SK-N-SH treated with all-trans-retinoic acid at 6 μM for 48 hours (cell line): ENCODE results near the gene TMEM212.

Experiments used
- ATAC-seq: fragments of 200-7000 bp; cut with Tn5 transposase; 3 replicates; pipeline ENCODE4 v1.9.1; 2020; ENCODE audit warnings: mild to moderate bottlenecking, moderate library complexity
- BACH2 ChIP-seq: fragments of 250-450 bp; sonication (Bioruptor Pico); IDR thresholded peaks from 2 replicates; pipeline ENCODE4 v1.9.0; 2021; ENCODE audit warnings: mild to moderate bottlenecking, borderline replicate concordance
- CSDC2 ChIP-seq: fragments of 250-450 bp; sonication (Bioruptor Pico); IDR thresholded peaks from 2 replicates; pipeline ENCODE4 v1.5.0; 2020; ENCODE audit warnings: mild to moderate bottlenecking, moderate library complexity
- ESRRG ChIP-seq: fragments of 250-450 bp; sonication (Bioruptor Pico); IDR thresholded peaks from 2 replicates; pipeline ENCODE4 v1.6.1; 2021; ENCODE audit warnings: mild to moderate bottlenecking
- GLIS3 ChIP-seq: fragments of 250-450 bp; sonication (Bioruptor Pico); IDR thresholded peaks from 2 replicates; pipeline ENCODE4 v1.5.0; 2020; ENCODE audit warnings: mild to moderate bottlenecking, moderate library complexity
- ISL1 ChIP-seq: fragments of 250-450 bp; sonication (Bioruptor Pico); IDR thresholded peaks from 2 replicates; pipeline ENCODE4 v2.1.2; 2022; ENCODE audit warnings: mild to moderate bottlenecking, moderate library complexity
- OSR1 ChIP-seq: fragments of 250-450 bp; sonication (Bioruptor Pico); IDR thresholded peaks from 2 replicates; pipeline ENCODE4 v1.8.0; 2022; ENCODE audit warnings: moderate library complexity, mild to moderate bottlenecking, inconsistent platforms
- PPARA ChIP-seq: fragments of 250-450 bp; sonication (Bioruptor Pico); IDR thresholded peaks from 2 replicates; pipeline ENCODE4 v1.5.0; 2020; ENCODE audit warnings: mild to moderate bottlenecking, borderline replicate concordance
- RARB ChIP-seq: fragments of 250-450 bp; sonication (Bioruptor Pico); IDR thresholded peaks from 2 replicates; pipeline ENCODE4 v1.8.0; 2021; ENCODE audit warnings: mild to moderate bottlenecking, moderate library complexity
- SNAI2 ChIP-seq: fragments of 250-450 bp; sonication (Bioruptor Pico); IDR thresholded peaks from 2 replicates; pipeline ENCODE4 v1.5.0; 2020; ENCODE audit warnings: mild to moderate bottlenecking, moderate library complexity
- TCF4 ChIP-seq: fragments of 250-450 bp; sonication (Bioruptor Pico); IDR thresholded peaks from 2 replicates; pipeline ENCODE4 v1.8.0; 2021; ENCODE audit warnings: mild to moderate bottlenecking, moderate library complexity, borderline replicate concordance
- ZC3H10 ChIP-seq: fragments of 250-450 bp; sonication (Bioruptor Pico); IDR thresholded peaks from 2 replicates; pipeline ENCODE4 v1.5.1; 2021; ENCODE audit warnings: mild to moderate bottlenecking, moderate library complexity
- ZFP3 ChIP-seq: fragments of 250-450 bp; sonication (Bioruptor Pico); IDR thresholded peaks from 2 replicates; pipeline ENCODE4 v1.5.0; 2020; ENCODE audit warnings: mild to moderate bottlenecking, moderate library complexity
- ZNF565 ChIP-seq: fragments of 450-650 bp; formaldehyde crosslinking; conservative IDR thresholded peaks from 2 replicates; pipeline ENCODE4 v1.5.0; 2020; ENCODE audit warnings: low read depth, mild to moderate bottlenecking, moderate library complexity
- ZNF70 ChIP-seq: fragments of 450-650 bp; formaldehyde crosslinking; IDR thresholded peaks from 2 replicates; pipeline ENCODE4 v1.5.0; 2020; ENCODE audit warnings: mild to moderate bottlenecking, moderate library complexity
- ZNF8 ChIP-seq: fragments of 450-650 bp; formaldehyde crosslinking; IDR thresholded peaks from 2 replicates; pipeline ENCODE4 v1.5.0; 2020; ENCODE audit warnings: mild to moderate bottlenecking, moderate library complexity
- TF ChIP-seq, protein P1 (sequence below): fragments of 250-450 bp; sonication (Bioruptor Pico); IDR thresholded peaks from 2 replicates; pipeline ENCODE4 v1.5.1; 2020; ENCODE audit warnings: low read depth, mild to moderate bottlenecking, moderate library complexity
- TF ChIP-seq, protein P2 (sequence below): fragments of 250-450 bp; sonication (Bioruptor Pico); IDR thresholded peaks from 2 replicates; pipeline ENCODE4 v1.5.1; 2021; ENCODE audit warnings: mild to moderate bottlenecking, moderate library complexity
- TF ChIP-seq, protein P3 (sequence below): fragments of 250-450 bp; sonication (Bioruptor Pico); IDR thresholded peaks from 2 replicates; pipeline ENCODE4 v1.8.0; 2020; ENCODE audit warnings: mild to moderate bottlenecking, moderate library complexity, borderline replicate concordance
- TF ChIP-seq, protein P4 (sequence below): fragments of 250-450 bp; sonication (Bioruptor Pico); IDR thresholded peaks from 2 replicates; pipeline ENCODE4 v1.5.0; 2020; ENCODE audit warnings: mild to moderate bottlenecking, moderate library complexity
- TF ChIP-seq, protein P5 (sequence below): fragments of 250-450 bp; sonication (Bioruptor Pico); IDR thresholded peaks from 2 replicates; pipeline ENCODE4 v1.8.0; 2021; ENCODE audit warnings: low read depth, mild to moderate bottlenecking, moderate library complexity, borderline replicate concordance

TMEM212 gene

DNA sequence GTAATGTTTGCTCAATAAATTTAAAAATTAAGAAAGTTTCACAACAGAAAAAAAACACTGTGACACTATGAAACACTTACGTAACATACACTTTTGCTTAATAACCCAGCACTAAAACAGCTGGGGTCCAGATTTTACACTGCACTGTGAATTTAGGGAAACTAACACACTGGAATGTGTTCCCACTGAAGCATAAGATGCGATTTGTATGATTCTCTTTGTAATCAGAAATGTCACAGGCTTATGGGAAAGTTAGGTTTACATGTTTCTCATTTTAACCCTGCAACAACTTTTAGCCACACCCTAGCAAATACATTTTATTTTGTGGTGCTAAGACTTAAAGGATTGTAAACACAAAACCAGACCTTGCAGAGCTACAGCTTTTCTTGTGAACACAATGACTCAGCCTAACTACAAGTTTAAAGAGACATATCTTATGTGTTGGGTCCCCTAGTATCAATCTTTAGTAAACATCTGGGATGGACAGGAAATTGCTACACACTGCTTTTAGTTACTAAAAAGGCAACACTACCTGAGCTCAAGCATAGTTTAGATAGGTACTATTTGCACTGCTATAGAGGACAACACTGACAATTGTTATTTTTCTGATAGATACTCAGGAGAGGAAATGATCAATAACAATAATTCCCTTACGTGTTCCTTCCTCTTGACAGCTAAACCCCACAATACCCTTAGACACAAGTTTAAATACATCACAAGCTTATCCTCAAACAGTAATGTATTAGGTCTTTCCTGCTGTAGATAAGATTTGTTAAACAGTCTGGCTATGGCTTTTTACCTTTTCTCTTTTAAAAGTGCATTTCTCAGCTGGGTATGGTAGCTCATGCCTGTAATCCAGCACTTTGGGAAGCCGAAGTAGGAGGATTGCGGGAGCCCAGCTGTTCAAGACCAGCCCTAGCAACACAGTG lies 36.7 kb upstream of the TMEM212 start:
- TF ChIP-seq ISL1 (CRISPR knock-in tag): no peak
- TF ChIP-seq, protein P1, sequence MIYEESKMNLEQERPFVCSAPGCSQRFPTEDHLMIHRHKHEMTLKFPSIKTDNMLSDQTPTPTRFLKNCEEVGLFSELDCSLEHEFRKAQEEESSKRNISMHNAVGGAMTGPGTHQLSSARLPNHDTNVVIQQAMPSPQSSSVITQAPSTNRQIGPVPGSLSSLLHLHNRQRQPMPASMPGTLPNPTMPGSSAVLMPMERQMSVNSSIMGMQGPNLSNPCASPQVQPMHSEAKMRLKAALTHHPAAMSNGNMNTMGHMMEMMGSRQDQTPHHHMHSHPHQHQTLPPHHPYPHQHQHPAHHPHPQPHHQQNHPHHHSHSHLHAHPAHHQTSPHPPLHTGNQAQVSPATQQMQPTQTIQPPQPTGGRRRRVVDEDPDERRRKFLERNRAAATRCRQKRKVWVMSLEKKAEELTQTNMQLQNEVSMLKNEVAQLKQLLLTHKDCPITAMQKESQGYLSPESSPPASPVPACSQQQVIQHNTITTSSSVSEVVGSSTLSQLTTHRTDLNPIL (CRISPR knock-in tag): no peak
- no peak for TF ChIP-seq GLIS3 (CRISPR knock-in tag)
- no peak for TF ChIP-seq BACH2 (CRISPR knock-in tag)
- no peak for TF ChIP-seq ZNF70
- no peak for TF ChIP-seq ESRRG (CRISPR knock-in tag)
- no peak for TF ChIP-seq TCF4 (CRISPR knock-in tag)
- no peak for TF ChIP-seq ZNF565 (CRISPR knock-in tag)
- TF ChIP-seq, protein P2, sequence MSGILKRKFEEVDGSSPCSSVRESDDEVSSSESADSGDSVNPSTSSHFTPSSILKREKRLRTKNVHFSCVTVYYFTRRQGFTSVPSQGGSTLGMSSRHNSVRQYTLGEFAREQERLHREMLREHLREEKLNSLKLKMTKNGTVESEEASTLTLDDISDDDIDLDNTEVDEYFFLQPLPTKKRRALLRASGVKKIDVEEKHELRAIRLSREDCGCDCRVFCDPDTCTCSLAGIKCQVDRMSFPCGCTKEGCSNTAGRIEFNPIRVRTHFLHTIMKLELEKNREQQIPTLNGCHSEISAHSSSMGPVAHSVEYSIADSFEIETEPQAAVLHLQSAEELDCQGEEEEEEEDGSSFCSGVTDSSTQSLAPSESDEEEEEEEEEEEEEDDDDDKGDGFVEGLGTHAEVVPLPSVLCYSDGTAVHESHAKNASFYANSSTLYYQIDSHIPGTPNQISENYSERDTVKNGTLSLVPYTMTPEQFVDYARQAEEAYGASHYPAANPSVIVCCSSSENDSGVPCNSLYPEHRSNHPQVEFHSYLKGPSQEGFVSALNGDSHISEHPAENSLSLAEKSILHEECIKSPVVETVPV (CRISPR knock-in tag): no peak
- TF ChIP-seq PPARA (CRISPR knock-in tag): no peak
- TF ChIP-seq RARB (CRISPR knock-in tag): no peak
- TF ChIP-seq ZFP3: no peak
- TF ChIP-seq OSR1 (CRISPR knock-in tag): no peak
- no peak for TF ChIP-seq CSDC2 (CRISPR knock-in tag)
- TF ChIP-seq, protein P3, sequence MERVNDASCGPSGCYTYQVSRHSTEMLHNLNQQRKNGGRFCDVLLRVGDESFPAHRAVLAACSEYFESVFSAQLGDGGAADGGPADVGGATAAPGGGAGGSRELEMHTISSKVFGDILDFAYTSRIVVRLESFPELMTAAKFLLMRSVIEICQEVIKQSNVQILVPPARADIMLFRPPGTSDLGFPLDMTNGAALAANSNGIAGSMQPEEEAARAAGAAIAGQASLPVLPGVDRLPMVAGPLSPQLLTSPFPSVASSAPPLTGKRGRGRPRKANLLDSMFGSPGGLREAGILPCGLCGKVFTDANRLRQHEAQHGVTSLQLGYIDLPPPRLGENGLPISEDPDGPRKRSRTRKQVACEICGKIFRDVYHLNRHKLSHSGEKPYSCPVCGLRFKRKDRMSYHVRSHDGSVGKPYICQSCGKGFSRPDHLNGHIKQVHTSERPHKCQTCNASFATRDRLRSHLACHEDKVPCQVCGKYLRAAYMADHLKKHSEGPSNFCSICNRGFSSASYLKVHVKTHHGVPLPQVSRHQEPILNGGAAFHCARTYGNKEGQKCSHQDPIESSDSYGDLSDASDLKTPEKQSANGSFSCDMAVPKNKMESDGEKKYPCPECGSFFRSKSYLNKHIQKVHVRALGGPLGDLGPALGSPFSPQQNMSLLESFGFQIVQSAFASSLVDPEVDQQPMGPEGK (CRISPR knock-in tag): no peak
- no peak for TF ChIP-seq SNAI2 (CRISPR knock-in tag)
- TF ChIP-seq, protein P4, sequence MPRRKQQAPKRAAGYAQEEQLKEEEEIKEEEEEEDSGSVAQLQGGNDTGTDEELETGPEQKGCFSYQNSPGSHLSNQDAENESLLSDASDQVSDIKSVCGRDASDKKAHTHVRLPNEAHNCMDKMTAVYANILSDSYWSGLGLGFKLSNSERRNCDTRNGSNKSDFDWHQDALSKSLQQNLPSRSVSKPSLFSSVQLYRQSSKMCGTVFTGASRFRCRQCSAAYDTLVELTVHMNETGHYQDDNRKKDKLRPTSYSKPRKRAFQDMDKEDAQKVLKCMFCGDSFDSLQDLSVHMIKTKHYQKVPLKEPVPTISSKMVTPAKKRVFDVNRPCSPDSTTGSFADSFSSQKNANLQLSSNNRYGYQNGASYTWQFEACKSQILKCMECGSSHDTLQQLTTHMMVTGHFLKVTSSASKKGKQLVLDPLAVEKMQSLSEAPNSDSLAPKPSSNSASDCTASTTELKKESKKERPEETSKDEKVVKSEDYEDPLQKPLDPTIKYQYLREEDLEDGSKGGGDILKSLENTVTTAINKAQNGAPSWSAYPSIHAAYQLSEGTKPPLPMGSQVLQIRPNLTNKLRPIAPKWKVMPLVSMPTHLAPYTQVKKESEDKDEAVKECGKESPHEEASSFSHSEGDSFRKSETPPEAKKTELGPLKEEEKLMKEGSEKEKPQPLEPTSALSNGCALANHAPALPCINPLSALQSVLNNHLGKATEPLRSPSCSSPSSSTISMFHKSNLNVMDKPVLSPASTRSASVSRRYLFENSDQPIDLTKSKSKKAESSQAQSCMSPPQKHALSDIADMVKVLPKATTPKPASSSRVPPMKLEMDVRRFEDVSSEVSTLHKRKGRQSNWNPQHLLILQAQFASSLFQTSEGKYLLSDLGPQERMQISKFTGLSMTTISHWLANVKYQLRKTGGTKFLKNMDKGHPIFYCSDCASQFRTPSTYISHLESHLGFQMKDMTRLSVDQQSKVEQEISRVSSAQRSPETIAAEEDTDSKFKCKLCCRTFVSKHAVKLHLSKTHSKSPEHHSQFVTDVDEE (CRISPR knock-in tag): no peak
- ATAC-seq: no peak

DNA sequence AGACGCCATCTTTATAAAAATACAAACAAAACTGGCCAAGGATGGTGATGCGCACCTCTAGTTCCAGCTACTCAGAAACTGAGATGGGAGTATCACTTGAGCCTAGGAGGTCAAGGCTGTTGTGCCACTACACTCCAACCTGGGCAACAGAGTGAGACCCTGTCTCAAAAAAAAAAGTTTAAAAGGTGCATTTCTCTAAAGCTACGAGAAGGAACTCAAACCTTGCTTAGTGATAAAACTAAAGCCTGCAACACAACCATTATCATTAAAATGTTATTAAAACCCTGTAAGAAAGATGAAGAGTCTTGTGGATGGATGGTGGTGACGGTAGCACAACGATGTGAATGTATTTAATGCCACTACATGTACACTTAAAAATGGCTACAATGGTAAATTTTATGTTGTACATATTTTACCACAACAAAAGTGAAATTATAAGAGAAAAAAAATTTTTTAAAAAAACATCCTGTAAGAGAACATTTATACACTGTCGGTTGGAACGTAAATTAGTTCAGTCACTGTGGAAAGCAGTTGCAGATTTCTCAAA lies 35.9 kb upstream of the TMEM212 start:
- TF ChIP-seq, protein P5, sequence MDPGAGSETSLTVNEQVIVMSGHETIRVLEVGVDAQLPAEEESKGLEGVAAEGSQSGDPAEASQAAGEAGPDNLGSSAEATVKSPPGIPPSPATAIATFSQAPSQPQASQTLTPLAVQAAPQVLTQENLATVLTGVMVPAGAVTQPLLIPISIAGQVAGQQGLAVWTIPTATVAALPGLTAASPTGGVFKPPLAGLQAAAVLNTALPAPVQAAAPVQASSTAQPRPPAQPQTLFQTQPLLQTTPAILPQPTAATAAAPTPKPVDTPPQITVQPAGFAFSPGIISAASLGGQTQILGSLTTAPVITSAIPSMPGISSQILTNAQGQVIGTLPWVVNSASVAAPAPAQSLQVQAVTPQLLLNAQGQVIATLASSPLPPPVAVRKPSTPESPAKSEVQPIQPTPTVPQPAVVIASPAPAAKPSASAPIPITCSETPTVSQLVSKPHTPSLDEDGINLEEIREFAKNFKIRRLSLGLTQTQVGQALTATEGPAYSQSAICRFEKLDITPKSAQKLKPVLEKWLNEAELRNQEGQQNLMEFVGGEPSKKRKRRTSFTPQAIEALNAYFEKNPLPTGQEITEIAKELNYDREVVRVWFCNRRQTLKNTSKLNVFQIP (CRISPR knock-in tag): no peak
- no peak for TF ChIP-seq ZNF565 (CRISPR knock-in tag)
- TF ChIP-seq OSR1 (CRISPR knock-in tag): no peak
- no peak for TF ChIP-seq ZNF8 (CRISPR knock-in tag)
- ATAC-seq: no peak

DNA sequence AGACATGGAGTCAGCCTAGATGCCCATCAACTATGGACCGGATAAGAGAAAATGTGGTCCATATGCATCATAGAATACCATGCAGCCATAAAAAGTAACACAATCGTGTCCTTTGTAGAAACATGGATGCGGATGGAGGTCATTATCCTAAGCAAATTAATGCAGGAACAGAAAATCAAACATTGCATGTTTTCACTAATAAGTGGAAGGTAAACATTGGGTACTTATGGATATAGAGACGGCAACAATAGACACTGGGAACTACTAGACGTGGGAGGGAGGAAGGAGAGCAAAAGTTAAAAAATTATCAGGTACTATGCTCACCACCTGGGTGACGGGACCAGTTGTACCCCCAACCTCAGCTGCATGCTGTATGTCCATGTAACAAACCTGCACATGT lies 35.3 kb upstream of the TMEM212 start:
- no peak for TF ChIP-seq PPARA (CRISPR knock-in tag)
- no peak for TF ChIP-seq ZC3H10 (CRISPR knock-in tag)
- TF ChIP-seq, protein P2 (CRISPR knock-in tag): no peak
- TF ChIP-seq ESRRG (CRISPR knock-in tag): no peak
- TF ChIP-seq ZNF8 (CRISPR knock-in tag): no peak
- TF ChIP-seq TCF4 (CRISPR knock-in tag): no peak
- TF ChIP-seq, protein P1 (CRISPR knock-in tag): no peak

More for the DNA sequence above, 35.3 kb upstream of the TMEM212 start:
- no peak for ATAC-seq
